Kidney tubule cell (primary cell): ENCODE measurements around the gene CMTM3.
"Not testable (repeated sequence)": the region's sequence is repeated elsewhere in the genome, so short reads cannot be mapped to it uniquely, and the experiment has no call there.

Experiments
- DNase-seq: peaks from one replicate; pipeline ENCODE4 v3.0.0-alpha.2; 2018; ENCODE audit warnings: low spot score

The CMTM3 gene, protein sequence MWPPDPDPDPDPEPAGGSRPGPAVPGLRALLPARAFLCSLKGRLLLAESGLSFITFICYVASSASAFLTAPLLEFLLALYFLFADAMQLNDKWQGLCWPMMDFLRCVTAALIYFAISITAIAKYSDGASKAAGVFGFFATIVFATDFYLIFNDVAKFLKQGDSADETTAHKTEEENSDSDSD

DNA sequence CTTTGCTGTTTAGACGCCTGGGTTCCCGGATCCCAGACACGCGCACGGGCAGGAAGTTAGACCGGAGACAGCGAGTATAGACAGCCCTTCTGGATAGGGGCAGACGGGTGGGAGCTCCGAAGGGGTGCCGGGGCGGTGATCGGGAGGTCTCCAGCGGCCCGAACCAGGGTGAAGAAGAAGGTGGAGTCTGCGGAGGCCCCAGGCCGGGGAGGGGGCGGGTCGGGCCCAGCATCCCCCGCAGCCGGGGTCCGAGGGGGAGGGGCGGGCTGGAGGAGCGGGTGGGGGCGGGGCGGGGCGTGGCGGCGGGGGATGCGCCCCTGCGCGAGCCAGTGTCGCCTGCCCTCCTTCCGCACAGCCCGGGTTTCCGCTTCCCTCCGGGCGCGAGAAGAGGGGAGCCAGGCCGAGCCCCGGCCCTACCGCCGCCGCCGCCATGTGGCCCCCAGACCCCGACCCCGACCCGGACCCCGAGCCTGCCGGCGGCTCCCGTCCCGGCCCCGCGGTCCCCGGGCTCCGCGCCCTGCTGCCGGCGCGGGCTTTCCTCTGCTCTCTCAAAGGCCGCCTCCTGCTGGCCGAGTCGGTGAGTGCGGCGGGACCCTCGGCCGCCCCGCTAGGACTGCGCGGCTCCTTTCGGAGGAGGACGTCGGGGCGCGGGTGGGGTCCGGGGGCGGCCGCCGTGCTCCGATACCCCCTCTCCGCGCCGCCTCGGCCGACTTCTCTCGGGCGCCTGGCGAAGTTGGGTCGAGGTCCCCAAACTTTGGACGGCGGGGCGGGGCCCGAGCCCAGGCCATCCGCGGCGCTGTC, at the start of gene CMTM3:
Gene CMTM3 (plus strand): TSS at position 329 of the 801 bp plus-strand sequence. CDS start 102 bp downstream, at position 431.
- DNase-seq, result peak; percentile 64

DNA sequence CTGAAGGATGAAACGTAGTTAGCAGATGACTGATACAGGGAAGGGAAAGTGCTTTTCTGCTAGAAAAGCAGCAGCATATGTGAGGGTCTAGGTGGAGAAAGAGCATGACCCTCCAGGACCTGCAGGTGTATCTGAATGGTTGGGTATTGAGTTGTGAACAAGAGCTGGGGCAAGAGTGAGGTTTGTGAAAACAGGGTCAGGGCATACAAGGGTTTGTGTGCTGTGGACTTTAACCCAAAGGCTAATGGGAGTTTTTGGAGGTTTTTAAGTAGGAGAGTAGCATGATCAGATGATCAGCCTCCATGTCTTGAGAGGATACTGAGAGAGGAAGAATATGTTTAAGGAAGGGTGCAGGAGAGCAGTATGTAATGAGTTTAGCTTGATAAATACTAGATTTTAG, 44.4 kb upstream of the CMTM3 start:
- no peak for DNase-seq

DNA sequence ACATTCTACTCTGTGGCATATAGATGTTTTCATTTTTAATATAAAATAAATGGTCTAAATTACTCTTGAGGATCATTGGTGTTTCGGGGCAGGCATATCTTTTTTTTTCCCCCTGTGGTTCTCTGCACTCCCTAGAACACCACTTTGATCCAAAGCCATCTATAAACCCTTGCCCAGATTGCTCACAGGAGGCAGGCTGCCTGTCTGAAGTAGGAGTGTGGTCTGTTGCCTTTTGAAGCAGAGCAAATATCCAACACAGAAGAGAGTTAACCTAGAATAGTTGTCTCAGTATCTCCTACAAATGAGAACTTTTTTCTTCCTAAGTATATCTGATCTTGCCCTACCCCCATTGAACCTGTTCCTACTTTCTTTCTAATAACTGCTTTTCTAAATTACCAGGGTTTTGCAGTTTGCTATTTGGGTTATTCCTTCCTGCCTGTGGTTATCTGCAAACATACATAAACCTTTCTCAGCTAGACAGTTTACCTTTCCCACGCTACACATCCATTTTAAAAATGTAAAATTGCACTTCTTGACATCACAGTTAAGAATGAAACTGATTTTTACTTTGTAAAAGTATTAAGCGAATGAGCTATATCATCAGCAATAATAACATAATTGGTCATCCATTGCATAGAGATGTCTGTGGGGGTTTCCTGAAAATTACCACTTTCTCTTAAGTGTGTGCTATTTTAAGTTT, 43.0 kb upstream of the CMTM3 start:
- DNase-seq, result no peak

DNA sequence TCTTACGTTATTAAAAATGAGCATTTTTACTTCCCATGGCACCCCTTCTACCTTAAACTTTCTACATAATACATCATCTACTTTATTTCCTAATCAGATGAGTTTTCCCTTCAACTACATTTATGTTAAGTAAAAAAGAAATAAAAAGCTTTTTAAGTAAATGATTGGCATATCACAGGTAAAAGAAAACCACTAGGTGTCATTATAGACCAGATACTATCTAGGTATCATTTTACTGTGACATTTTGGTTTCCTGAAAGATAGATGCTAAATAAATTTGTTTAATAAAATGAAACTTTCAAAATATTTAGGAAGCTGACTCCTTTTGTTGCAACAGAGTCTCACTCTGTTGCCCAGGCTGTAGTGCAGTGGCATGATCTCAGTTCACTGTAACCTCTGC, 42.1 kb upstream of the CMTM3 start:
- no peak for DNase-seq

DNA sequence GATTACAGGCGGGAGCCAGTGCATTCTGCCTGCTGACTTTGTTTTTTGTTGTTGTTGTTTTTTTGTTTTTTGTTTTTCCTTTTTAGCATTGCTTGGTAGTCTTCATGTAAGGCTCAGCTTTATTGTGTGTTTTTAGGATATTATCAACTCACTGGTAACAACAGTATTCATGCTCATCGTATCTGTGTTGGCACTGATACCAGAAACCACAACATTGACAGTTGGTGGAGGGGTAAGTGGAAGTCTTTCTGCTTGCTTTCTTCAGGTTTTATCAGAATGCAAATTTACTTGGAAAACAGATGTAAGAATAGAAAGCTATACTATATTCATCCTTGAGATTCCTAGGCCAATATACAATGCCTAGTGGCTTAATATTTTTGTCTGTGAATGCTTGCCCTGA, 41.5 kb upstream of the CMTM3 start:
- no peak for DNase-seq

DNA sequence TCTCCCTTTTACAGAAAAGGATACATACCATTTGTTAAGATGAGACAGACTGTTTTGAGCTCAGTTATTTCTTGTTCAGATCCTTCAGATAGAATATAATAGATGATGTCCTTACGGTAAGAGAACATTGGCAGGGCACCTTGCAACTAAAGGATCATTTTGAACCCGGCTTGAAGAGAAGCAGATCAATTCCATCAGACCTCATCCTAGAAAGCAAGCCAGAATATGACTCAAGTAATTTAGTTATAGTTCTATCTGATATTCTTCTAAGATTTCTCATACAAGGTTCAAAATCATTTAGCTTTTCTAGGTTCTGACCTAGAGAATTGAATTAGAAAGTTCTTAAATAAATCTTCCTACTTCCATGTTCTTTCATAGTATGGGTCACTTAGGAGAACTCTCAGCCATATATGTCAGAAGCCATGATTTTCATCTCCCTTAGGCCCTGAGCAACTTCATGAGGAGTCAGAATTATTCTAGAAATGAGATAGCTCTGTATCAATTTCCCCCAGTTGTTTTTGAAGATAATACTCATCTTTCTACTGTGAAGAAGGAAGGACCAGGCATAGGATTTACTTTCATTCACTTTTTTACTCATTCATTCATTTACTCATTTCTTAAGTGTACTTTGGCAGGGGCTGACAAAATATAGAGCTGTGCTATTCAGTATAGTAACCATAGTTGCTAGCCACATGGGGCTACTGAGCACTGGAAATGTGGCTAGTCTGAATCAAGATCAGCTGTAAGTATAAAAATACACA, 40.8 kb upstream of the CMTM3 start:
- no peak for DNase-seq

DNA sequence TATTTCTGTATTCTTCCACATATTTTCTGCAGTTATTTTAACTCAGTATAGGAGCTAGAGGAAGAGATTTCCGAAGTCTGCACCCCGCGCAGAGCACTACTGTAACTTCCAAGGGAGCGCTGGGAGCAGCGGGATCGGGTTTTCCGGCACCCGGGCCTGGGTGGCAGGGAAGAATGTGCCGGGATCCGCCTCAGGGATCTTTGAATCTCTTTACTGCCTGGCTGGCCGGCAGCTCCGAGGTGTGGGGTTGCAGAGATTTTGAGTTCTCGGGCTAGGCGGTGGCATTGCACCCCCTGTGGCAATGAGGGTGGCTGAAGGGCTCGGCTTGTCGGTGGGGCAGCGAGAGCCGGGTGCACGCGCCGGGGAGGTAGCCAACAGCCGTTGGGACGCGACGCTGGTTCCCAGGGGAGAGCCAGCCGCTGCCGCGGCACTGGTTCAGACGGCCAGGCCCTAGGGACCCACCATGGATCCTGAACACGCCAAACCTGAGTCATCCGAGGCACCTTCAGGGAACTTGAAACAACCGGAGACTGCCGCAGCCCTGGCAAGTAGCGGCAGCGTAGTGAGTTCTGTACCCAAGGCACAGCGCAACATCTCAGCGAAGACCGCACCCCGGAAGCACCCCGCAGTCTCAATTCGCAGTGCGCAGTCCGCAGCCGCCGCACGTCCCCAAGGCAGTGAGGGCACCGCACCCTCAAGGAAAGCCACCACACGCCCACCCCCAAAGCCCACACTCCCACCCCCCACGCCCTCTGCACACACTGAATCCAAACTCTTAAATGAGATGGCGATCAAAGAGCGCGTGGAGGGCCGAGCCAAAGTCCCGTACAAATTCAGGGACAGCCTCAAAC, 38.2 kb upstream of the CMTM3 start, which contains the start of gene CMTM1:
Gene CMTM1 (plus strand): TSS at position 389 of the 851 bp plus-strand sequence. CDS start 75 bp downstream, at position 464.
- no peak for DNase-seq

DNA sequence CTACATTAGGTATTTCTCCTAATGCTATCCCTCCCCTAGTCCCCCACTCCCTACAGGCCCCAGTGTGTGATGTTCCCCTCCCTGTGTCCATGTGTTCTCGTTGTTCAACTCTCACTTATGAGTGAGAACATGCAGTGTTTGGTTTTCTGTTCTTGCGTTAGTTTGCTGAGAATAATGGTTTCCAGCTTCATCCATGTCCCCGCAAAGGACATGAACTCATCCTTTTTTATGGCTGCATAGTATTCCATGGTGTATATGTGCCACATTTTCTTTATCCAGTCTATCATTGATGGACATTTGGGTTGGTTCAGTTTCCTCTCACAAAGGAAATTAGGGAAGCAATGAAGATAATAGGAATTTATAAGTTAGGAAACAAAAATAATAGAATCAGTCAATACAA, 37.2 kb upstream of the CMTM3 start:
- not testable (repeated sequence) for DNase-seq

DNA sequence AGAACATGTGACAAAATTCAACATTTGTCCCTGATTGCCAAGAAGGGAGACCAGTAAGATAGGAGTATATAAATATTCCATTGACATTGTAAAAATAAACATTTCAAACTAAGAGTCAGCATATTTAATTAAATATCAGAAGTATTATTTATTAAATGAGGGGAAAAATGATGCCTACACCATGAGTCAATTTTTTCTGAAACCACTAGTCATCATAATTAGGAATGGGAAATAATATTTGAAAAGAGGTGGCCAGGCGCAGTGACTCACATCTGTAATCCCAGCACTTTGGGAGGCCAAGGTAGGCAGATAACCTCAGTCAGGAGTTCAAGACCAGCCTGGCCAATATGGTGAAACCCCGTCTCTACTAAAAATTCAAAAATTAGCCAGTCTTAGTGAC, 36.1 kb upstream of the CMTM3 start:
- DNase-seq, result no peak

DNA sequence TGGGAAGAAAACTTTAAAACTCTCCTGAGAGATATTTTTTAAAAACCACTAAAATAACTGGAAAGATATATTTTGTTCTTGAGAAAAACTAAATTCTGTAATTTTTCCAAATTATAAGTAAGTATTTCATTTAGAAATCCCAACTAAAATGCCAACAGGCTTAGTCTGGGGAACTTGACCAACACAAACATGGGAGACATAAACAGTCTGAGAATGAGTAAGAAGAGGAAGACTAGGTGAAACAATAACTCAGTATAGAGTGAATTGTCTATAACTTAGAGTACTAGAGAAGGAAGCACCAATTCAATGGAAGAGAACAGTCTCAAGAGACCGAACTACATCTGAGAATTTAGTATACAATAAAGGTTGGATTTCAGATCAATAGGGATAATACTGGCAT, 35.4 kb upstream of the CMTM3 start:
- peak; percentile 46 for DNase-seq

DNA sequence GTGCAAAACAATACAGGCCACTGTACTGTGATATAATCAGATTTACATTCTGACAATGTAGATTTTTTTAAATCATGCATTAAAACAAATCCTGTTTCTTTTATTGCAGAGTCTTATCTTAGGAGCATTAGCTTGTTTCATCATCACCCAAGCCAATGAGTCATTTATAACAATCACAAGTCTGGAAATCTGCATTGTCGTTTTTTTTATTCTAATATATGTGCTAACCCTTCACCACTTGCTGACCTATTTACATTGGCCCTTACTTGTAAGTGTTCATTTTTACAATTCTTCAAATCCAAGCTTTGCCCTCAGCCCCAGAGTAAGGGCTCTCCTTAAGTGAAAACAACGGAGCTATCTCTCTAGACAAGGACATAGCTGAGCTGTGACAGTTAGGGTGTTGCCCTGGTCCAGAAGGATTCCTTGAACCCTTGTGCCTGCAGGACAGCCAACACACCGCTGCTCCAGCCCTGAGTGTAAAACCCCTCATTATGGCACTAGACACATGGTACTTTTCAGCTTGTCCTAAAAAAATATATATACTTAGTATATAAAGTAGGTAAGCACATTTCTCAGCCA, 34.6 kb upstream of the CMTM3 start:
- no peak for DNase-seq

DNA sequence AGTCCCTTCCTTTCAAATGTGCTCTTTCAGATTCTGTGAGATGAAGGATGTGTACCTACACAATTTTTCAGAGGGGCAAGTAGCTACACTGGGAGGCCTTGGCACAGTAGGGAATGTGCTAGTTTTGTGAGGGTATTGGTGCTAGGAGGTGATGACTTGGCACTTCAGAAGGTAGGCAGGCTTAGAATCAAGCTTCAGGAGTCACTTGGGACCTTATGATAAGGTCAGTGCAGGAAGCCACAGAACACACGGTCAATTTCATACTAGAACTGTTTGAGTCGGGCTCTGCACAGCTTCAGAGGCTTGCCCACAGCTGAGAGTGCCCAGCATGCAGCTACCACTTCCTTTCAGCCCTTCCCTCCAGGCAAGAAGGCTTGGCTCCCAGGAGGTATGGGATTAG, 32.1 kb upstream of the CMTM3 start:
- DNase-seq, result no peak

DNA sequence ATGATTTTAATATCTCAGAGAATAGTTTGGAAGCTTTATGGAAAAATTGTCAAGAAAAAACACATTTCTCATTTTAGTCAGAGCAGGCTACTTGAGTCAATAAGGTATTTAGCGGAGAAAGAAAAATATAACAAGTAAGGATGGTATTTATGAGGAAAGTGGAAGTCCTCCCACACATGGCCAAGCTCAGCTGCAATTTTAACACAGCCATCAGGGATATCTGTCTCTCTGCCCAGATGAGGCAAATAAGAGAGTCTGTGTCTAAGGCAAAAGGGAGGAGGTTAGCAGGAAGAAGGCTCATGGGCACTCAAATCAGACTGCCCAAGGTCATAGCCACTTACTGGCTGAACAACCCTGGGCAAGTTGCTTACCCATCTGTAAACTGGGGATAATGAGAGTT, 30.4 kb upstream of the CMTM3 start:
- no peak for DNase-seq

DNA sequence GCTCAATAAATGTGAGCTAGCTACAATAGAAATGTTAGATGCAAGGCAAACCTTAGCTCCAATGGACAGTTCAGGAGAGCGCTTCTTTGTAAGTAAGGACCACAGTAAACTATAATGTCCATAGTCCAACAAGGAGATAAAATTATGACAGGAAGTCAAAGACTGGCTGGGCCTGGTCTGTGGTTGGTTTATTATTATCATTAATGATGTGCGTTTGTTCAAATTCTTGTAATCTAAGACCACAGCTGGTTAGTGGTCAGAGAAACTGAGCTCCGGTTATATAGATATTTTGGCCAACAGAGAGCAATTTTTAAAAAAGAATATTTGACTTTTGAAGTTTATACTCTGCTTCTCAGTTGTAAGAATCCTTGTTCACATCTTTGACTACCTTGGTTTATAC, 30.0 kb upstream of the CMTM3 start:
- no peak for DNase-seq

DNA sequence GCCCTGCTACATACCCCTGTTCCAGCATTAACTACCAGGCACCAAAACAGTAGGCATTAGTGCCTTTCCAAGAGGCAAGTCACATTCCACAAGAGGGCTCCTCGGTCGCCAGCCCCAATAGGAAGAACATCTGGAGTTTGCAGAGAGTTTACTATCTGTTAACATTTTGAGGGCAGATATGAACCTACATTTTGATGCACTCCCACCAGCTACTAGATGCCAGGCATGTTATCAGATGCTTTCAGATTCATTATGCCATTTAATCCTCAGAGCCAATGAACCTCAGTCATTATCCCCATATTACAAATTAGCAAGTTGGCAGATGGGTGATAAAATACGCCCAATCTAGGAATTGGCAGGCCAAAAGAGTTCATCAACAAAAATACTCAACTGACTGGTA, 29.4 kb upstream of the CMTM3 start:
- no peak for DNase-seq

DNA sequence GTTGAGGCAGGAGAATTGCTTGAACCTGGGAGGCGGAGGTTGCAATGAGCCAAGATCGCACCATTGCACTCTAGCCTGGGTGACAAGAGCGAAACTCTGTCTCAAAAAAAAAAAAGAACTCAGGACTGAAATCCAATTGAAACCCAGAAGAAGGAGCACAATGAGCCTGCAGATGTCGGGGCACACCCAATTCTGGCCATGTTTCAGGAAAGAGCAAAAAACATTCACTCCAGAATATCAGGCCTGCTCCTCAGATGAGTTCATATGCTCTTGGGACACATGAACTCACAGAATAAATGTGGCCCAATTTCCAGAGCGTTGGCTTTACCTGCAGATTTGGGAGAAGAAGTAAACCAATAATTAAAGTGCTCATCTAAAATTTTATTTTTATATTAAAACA, 28.2 kb upstream of the CMTM3 start:
- DNase-seq, result no peak

DNA sequence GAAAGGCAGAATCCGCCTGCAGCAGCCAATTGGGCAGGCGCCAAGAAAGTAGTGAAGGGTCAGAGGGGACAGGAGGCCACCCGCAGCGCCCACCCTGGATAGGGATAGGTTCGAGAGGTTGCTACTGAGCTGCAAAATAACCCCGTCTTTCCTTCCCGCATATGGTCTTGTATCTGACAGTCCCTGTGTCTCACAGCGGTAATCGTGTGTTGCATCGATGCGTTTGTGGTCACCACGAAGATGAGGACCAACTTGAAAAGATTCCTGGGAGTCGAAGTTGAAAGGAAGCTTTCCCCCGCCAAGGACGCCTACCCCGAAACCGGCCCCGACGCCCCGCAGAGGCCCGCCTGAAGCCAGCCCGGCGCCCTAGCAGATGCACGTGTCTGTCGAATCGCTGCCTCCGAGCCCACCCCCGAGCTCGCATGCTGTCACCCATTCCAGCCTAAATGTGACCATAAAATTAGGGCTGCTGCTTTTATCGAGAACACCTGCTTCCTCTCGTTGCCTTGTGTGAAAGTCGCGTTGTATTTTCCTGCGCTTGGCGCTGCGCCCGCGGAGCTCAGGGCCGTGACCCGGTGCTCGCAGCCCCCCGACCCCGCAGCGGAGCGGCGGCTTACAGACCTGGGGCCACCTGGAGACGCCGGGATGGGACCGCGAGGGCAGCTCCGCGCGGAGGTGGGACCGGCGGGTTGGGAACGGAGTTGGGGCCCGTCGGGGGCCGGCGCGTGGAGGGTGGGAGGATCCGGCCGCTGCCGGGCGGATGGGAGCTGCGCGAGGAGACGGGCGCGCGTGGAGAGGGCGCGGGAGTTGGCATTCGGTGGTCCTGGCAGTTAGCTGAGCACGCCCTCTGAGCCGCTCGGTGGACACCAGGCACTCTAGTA, 25.6 kb upstream of the CMTM3 start, which contains the start of gene CMTM2:
Gene CMTM2 (plus strand): TSS at position 813 of the 881 bp plus-strand sequence. CDS start 145 bp downstream, outside the sequence.
- DNase-seq, result no peak

DNA sequence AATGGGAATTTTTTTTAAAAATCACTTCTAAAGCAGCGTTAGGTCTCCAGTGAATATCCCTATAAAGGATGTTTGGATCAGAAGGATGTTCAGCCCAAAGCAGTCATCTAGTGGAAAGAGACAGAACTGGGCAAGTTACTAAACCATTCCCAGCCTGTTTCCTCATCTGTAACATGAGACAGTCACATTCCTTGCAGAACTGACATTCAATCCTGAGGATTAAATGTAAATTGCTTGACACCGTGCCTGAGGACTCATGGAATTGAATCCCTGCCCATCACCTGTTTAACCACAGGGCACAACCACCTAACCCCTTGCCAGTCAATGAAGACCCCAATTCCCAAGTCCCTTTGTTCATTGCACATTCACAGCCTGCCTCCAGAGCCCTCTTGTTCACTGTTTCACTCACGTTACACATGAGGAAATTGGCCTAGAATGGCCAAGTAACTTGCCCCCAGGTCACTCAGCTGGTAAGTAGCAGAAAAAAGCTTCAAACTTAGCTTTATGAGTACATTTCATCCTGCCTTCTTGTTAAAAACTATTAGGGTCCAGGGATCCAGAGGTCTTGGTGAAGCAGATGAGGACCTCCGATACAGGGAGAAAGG, 23.8 kb upstream of the CMTM3 start:
- peak; percentile 71 for DNase-seq

DNA sequence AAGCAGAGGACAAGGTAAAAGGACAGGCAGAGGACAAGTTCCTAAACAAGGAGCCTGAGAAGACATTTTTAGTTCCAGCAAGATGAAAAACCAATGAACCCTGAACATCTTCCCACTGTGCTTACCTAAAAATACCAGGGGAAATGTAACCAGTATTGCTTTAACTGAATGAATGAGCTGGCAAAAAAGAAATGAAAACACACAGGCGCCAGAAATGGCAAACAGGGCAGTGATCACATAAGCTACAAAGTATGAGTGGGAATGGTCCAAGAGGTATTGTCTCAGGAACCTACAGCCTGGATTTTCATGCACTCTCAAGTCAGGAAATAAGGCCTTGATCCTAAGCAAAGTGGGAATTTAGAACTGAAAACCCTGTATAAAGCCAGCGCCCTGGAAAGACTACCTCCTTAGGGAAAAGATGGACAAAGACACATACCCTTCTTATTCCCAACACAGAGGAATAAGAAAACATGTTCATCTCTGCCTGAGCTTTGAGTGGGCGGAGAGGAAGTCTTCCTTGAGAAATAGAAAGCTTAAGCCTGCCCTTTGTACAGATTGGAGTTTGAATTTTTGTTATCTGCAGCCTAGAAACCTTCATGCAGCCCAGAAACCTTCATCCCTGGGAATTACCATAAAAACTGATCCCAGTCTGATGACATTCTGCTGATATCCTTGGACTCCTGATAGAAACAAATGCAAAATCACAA, 23.1 kb upstream of the CMTM3 start:
- peak; percentile 54 for DNase-seq
